Breast epithelium (tissue), 3 donors: ENCODE measurements around the gene ST6GALNAC3.

Experiments used
- POLR2AphosphoS5 ChIP-seq, 3 donors: sonication (generic); formaldehyde crosslinking; IDR thresholded peaks; one replicate each; pipeline ENCODE4 v1.6.1; 2017; ENCODE audit warnings: antibody characterized with exemption in 3 of 3
- TF ChIP-seq, protein P1 (sequence below), 3 donors: fragments of 450-650 bp; IDR thresholded peaks; one replicate each; pipeline ENCODE4 v1.5.1; 2016 to 2017; ENCODE audit warnings: antibody characterized with exemption in 3 of 3, mild to moderate bottlenecking in 3 of 3, moderate library complexity in 3 of 3

GRCh38 chr1:76337542-76338219 is 263.1 kb downstream of the ST6GALNAC3 start:
- TF ChIP-seq, protein P1, sequence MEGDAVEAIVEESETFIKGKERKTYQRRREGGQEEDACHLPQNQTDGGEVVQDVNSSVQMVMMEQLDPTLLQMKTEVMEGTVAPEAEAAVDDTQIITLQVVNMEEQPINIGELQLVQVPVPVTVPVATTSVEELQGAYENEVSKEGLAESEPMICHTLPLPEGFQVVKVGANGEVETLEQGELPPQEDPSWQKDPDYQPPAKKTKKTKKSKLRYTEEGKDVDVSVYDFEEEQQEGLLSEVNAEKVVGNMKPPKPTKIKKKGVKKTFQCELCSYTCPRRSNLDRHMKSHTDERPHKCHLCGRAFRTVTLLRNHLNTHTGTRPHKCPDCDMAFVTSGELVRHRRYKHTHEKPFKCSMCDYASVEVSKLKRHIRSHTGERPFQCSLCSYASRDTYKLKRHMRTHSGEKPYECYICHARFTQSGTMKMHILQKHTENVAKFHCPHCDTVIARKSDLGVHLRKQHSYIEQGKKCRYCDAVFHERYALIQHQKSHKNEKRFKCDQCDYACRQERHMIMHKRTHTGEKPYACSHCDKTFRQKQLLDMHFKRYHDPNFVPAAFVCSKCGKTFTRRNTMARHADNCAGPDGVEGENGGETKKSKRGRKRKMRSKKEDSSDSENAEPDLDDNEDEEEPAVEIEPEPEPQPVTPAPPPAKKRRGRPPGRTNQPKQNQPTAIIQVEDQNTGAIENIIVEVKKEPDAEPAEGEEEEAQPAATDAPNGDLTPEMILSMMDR (IDR thresholded peaks at IDR 0.05): no peak
- TF ChIP-seq POLR2AphosphoS5 (IDR thresholded peaks at IDR 0.05): no peak
